ENCODE measurements around the gene HDGF. TPM values are rescaled to one million over a fixed set of nuclear protein-coding genes. Genes with fewer than 3 reads are reported as not detected.

Gene HDGF
- total RNA-seq, 1 experiment from 2014 or later = 310 TPM

DNA sequence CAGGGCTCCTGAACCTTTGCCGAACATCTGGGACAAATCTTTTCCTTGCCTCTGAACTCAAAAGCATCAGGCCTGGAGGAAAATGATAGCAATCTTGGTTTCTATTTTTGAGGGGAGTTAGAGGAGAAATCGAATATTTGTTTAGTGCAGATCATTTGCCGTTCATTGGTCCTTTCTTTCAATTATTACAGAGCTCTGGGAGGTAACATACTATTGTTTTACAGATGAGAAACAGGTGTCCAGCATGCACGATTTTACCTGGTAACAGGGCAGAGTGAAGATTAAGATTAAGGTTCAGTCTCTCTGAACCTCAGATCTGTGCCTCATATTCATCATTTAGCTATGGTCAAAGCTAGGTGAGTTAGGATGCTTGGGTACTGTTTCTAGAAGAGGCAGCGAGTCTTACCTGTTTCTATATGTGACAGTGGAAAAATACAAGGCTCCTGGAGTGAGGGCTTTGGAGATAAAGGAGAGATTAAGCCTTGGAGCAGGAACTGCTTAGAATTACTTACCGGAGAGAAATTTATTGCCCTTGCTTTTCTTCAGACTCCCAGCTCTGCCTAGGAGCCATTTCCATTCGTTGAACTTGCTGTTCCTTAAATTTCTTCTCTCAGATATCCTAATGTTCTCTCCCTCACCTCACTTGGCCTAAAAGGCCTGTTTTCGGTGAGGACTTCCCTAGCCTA is 17.3 kb upstream of the HDGF start:
- no peaks in the 10 kb centered on the region for H4K20me1 ChIP-seq (ENCODE audit: control insufficient read depth, insufficient read depth, insufficient read length)

More for the DNA sequence above, 17.3 kb upstream of the HDGF start:
- no peak overlapping the region for H2AK5ac ChIP-seq (ENCODE audit: insufficient read length, low read length)
- no peak overlapping the region for H3T11ph ChIP-seq (ENCODE audit: low read length)
- H3K23me2 ChIP-seq (ENCODE audit: insufficient read length, low read depth, low read length, poor library complexity, severe bottlenecking) = peaks cover 17% of the 10 kb centered on the region
- peak overlapping the region; percentile 93 for H3K4me2 ChIP-seq (ENCODE audit: insufficient read depth, insufficient read length, low read length)
- peak overlapping the region; percentile 88 for H3K9ac ChIP-seq (ENCODE audit: extremely low read depth, insufficient read length, low read length)
- no CpG with 5 or more reads among the region's 8 CpGs for WGBS (ENCODE audit: extremely low coverage, insufficient read length, low lambda C conversion rate)
- H2BK12ac ChIP-seq (ENCODE audit: insufficient read length, low read depth, low read length) = no peak overlapping the region
- H4K8ac ChIP-seq (replicated peaks; ENCODE audit: insufficient read length, low read depth, low read length) = no peak overlapping the region
- H2BK20ac ChIP-seq (ENCODE audit: low read depth, low read length, poor library complexity, severe bottlenecking) = no peak overlapping the region
- peaks cover 12 to 38% (median 27%) of the 10 kb centered on the region in 3 experiments for H3K36me3 Mint-ChIP-seq (ENCODE audit: insufficient read depth in 1 of 3, low read depth in 3 of 3)
- H3K4me3 Mint-ChIP-seq = no peak overlapping the region
- H3K27me3 Mint-ChIP-seq (ENCODE audit: low read depth) = no peaks in the 10 kb centered on the region
- DNase-seq = no peak
- no peak overlapping the region for H3K27ac ChIP-seq (ENCODE audit: insufficient read length, low read depth, low read length)
- no peak overlapping the region for H2BK5ac ChIP-seq (ENCODE audit: insufficient read length, low read length)
- TF ChIP-seq, protein P1, sequence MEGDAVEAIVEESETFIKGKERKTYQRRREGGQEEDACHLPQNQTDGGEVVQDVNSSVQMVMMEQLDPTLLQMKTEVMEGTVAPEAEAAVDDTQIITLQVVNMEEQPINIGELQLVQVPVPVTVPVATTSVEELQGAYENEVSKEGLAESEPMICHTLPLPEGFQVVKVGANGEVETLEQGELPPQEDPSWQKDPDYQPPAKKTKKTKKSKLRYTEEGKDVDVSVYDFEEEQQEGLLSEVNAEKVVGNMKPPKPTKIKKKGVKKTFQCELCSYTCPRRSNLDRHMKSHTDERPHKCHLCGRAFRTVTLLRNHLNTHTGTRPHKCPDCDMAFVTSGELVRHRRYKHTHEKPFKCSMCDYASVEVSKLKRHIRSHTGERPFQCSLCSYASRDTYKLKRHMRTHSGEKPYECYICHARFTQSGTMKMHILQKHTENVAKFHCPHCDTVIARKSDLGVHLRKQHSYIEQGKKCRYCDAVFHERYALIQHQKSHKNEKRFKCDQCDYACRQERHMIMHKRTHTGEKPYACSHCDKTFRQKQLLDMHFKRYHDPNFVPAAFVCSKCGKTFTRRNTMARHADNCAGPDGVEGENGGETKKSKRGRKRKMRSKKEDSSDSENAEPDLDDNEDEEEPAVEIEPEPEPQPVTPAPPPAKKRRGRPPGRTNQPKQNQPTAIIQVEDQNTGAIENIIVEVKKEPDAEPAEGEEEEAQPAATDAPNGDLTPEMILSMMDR (conservative IDR thresholded peaks at IDR 0.05) = no peak
- no peaks in the 10 kb centered on the region for H3K9me3 ChIP-seq (ENCODE audit: control insufficient read depth, low read depth, low read length)
- no peak overlapping the region for H3K56ac ChIP-seq (ENCODE audit: insufficient read length, low read depth, low read length)
- no peak overlapping the region for H3K14ac ChIP-seq (ENCODE audit: insufficient read depth, low read length)
- H3K4me1 ChIP-seq (ENCODE audit: insufficient read depth, low read length) = no peaks in the 10 kb centered on the region; the same call in 1 of the 2 replicates
- H3K18ac ChIP-seq (ENCODE audit: insufficient read length, low read depth, low read length) = no peak overlapping the region
- H2AFZ ChIP-seq (ENCODE audit: low read length) = no peak overlapping the region
- no peak overlapping the region for H3K23ac ChIP-seq (ENCODE audit: insufficient read length, low read depth, low read length)
- H4K91ac ChIP-seq (ENCODE audit: insufficient read length, low read depth, low read length) = no peak overlapping the region
- H3K79me1 ChIP-seq (ENCODE audit: insufficient read depth, low read depth, low read length, poor library complexity, severe bottlenecking) = peaks cover 14% of the 10 kb centered on the region
- peaks cover 31 to 40% of the 10 kb centered on the region in 2 experiments for H3K4me1 Mint-ChIP-seq
- no peaks in the 10 kb centered on the region for H3K27me3 ChIP-seq (ENCODE audit: insufficient read depth, low read length)
- H3K4ac ChIP-seq (ENCODE audit: low read depth, low read length) = no peak overlapping the region
- H3K27ac Mint-ChIP-seq = peak overlapping the region in 2 of 3 experiments; percentile 16 to 85; a peak in 4 of 7 replicates
- peaks cover 35% of the 10 kb centered on the region for H3K79me2 ChIP-seq (ENCODE audit: insufficient read depth, low read length)
- no peak overlapping the region for H2BK15ac ChIP-seq (ENCODE audit: low read depth, low read length)
- no peak overlapping the region for H4K5ac ChIP-seq (ENCODE audit: insufficient read length, low read depth, low read length)
- no peaks in the 10 kb centered on the region for H3K9me3 Mint-ChIP-seq
- H2BK120ac ChIP-seq (ENCODE audit: low read depth, low read length, poor library complexity, severe bottlenecking) = no peak overlapping the region
